Subcutaneous adipose tissue (tissue), 4 donors: ENCODE results near the gene CTSE. TPM values are rescaled to one million over a fixed set of nuclear protein-coding genes. Genes with fewer than 3 reads are reported as not detected.

ENCODE experiments used
- CTCF ChIP-seq: fragments of 450-650 bp; IDR thresholded peaks from one replicate; pipeline ENCODE4 v1.5.1; 2016; ENCODE audit warnings: low read depth, mild to moderate bottlenecking, control low read depth, antibody characterized with exemption, moderate library complexity
- total RNA-seq, 4 donors: library from RNA; depleted of rRNA; stranded (reverse); fragments of >200 nt; gene quantifications; one replicate each; pipeline ENCODE4 v1.1.0, GENCODE V29; 2016

The CTSE gene
- total RNA-seq, 4 donors from 2014 or later: not detected

GRCh38 chr1:205965036-205965884 lies 58.4 kb downstream of the CTSE start:
- no peak for TF ChIP-seq CTCF

DNA sequence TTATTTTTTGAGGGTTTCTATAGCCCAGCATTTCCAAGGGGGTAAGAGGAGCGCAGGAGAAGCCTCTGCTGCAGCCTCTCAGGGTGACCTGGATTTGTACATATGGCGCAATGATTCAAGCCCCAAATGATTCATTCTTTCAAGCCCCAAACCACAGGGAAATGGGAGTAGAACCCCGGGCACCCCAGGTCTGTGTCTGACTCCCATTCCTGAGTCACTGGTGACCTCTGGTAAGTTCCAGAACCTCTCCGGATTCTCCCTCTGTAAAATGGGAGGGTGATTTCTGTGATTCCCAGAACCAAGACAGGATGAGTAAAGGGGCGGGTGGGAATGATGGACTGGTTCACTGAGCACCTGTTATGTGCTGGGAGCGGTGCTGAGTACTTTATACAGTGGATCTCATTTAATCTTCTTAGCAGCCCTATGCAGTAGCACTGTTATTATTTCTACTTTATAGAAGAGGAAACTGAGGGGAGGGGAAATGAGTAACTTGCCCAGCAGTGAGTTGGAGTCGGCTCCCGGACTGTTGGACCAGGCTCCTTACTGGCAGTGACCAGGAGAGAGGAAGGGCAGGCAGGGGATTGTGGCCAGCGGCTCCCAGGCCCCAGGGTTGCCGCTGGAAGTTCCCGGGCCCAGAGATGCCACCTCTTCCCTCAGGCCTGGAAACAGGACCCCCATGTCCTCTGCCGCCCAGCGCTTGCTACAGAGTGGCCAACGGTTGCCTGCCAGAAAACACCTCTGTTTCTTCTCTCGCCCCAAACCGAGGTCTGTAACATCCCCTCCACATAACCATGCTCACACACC lies 60.1 kb downstream of the CTSE start:
- TF ChIP-seq CTCF: no peak

DNA sequence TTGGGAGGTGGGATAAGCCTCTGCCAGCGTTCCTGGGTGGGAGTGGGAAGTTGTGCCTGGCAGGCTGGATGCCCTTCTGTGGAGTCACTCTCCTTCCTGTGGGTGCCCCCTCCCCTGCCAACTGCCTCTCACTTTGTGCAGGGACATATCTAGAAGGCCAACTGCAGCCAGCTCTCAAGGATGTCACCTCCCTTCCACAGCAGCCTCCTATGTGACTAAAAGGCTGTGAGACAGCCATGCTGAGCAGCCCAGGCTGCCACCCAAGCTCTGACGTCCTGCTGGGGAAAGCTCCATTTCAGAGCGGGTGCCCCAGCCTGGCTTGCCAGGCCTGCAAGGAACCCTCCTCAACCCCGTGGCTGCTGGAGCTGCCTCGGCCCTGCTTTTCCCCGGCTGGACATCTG lies 60.9 kb downstream of the CTSE start:
- no peak for TF ChIP-seq CTCF

GRCh38 chr1:205961991-205962820 lies 61.5 kb downstream of the CTSE start:
- TF ChIP-seq CTCF: no peak

DNA sequence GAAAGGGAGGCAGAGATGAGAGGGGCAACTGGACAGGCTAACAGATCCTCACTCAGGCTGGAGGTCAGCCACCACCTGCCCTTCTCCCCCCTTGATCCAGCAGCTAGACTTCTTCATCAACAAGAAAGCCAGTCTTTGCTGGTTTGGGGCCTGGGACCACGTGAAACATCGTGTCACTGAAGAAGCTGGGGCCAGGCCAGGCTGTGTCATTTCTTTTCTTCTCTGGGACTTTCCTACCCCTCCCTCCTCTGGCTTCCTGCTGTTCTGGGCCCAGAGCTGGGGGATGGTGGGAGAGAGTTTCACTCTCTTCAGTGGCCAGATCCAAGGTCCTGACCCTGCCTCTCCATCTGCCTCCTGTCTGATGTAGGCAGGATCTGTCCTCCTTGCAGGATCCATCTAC lies 62.3 kb downstream of the CTSE start:
- TF ChIP-seq CTCF: no peak

GRCh38 chr1:205959789-205960188 lies 63.9 kb downstream of the CTSE start:
- no peak for TF ChIP-seq CTCF

Other genes with a start within 250 kb of the CTSE start
- gene RAB29, start 248.4 kb downstream of the CTSE start, total RNA-seq: 10 to 100 TPM; 22.8 to 30.6 (median 24.9) TPM
- 10 to 100 TPM; 10.3 to 23.2 (median 15.6) TPM for gene SLC41A1, start 210.7 kb downstream of the CTSE start, total RNA-seq
- under 1 TPM in 1 of 4 donors, not detected in 3; 0.17 TPM for gene PM20D1, start 173.8 kb downstream of the CTSE start, total RNA-seq
- gene SLC26A9, start 80.4 kb downstream of the CTSE start, total RNA-seq: not detected
- 10 to 100 TPM in 2 of 4 donors, 1 to 10 TPM in 2; 1.7 to 24.5 (median 7.5) TPM for gene RAB7B, start 20.5 kb downstream of the CTSE start, total RNA-seq
- 1 to 10 TPM in 3 of 4 donors, not detected in 1; 5.1 to 9.9 (median 5.7) TPM for gene RHEX, start 29.3 kb upstream of the CTSE start, total RNA-seq
- not detected for gene AVPR1B, start 93.5 kb upstream of the CTSE start, total RNA-seq
- gene FAM72A, start 178.9 kb upstream of the CTSE start, total RNA-seq: 1 to 10 TPM; 2.3 to 7.5 (median 3.8) TPM
- gene SRGAP2, start 179.6 kb upstream of the CTSE start, total RNA-seq: 10 to 100 TPM; 61.1 to 78.6 (median 73.0) TPM